ENCODE results near the gene LCA5L. TPM values are rescaled to one million over a fixed set of nuclear protein-coding genes. Genes with fewer than 3 reads are reported as not detected.
A peak's percentile ranks its signal among the peaks of the same experiment; 100 is the strongest.
"Not testable (repeated sequence)": the region's sequence is repeated elsewhere in the genome, so short reads cannot be mapped to it uniquely, and the experiment has no call there.

LCA5L gene
- total RNA-seq, 1 donor from 2014 or later = 0.41 TPM

DNA sequence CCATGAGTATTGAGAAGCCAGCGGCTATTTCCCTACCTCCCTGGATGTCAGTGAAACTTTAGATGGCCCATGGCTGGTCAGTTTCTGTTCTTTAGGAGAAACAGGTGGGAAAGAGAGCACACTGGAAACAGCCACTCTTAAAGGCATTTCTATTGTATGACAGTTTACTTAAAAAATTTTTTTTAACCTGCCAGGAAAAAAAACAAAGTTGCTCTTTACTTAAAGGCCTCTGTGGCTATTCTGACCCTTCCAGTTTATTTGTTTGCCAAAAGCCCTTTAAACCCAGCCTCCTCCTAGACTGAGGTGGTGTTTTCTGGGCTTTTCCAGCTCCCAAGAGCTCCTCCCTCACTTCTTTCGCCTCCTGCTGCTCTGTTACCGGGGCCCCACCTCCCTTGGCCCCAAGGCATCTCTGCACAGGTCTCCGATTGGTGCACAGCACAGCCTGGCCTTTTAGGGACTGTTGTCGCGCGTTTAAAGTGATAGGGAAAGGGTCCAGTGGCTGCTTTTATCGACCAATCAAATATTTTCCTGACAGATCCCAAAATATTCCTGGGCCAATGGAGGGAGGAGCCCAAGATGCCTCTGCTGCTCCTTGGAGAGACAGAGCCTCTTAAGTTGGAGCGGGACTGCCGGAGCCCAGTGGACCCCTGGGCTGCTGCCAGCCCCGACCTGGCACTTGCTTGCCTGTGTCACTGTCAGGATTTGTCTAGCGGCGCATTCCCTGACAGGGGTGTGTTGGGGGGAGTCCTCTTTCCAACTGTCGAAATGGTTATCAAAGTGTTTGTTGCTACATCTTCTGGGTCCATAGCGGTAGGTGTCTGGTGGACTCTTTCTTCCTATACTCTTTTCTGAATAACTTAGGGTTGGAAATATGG lies 6.0 kb upstream of the LCA5L start, which contains the start of gene SH3BGR:
TSS of gene SH3BGR (plus strand) at position 639 of the 875 bp plus-strand sequence. CDS start at position 766, 127 bp downstream.
- DNase-seq = peak; percentile 85

- DNase-seq = no peak
Measured at GRCh38 chr21:39447264-39447663, 1.7 kb upstream of the LCA5L start.

- DNase-seq = peak; percentile 64
Measured at GRCh38 chr21:39444421-39445180, 977 bp downstream of the LCA5L start.

GRCh38 chr21:39441502-39442475 lies 3.8 kb downstream of the LCA5L start:
- peak; percentile 56 for DNase-seq

DNA sequence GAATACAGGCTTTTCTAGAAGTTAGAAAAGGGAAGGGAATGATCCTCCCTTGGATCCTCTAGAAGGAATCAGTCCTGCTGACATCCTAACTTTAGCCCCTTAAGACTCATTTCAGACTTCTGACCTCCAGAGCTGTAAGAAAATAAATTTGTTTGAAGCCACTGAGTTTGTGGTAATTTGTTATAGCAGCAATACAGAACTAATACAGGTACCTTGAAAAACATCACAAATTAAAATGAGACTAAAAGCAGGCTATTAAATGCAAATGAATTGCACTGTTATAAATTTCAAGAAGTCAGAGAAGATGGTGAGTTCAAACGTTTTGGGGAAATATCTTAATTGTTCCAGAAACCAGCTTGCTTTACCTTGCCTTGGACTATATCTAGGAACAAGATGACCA lies 6.3 kb downstream of the LCA5L start:
- DNase-seq = no peak

DNA sequence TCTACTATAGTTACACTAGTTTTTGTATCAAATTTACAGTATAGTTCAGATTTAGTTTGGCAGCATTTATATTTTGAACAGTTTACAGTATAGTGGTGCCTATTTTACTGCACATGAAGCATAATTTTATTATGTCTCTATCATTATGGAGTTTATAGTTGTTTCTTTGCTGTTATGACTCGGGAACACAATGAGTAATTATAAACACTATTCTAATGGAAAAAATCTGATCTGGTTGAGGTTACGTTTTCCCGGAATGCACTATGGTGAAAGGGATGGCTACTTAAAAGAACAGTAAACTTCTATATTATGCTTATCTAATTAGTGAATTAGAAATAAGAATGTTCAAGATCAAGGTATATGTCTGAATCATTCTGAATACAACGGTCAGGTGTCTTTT lies 10.6 kb downstream of the LCA5L start:
- no peak for DNase-seq

GRCh38 chr21:39430954-39431353 lies 14.6 kb downstream of the LCA5L start:
- no peak for DNase-seq

- no peak for DNase-seq
Measured at GRCh38 chr21:39430457-39430856, 15.1 kb downstream of the LCA5L start.

DNA sequence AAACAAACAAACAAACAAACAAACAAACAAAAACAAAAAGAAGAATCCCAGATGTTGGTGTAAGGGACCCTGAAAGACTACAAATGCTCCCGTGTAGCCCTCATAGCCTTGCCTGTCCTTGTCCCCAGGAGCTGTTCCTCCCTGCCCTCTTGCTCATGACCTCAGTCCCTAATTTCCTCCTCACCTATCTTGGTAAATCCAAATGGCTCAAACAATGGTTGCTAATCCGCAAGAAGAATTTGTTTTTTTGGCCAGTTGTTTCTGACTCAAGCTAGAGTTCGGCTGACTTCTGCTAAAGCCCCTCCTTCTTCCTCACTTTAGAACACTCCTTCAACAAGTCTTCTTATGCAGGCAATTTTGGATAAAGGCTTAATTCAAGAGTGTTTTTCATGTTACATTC lies 15.6 kb downstream of the LCA5L start:
- DNase-seq = no peak

DNA sequence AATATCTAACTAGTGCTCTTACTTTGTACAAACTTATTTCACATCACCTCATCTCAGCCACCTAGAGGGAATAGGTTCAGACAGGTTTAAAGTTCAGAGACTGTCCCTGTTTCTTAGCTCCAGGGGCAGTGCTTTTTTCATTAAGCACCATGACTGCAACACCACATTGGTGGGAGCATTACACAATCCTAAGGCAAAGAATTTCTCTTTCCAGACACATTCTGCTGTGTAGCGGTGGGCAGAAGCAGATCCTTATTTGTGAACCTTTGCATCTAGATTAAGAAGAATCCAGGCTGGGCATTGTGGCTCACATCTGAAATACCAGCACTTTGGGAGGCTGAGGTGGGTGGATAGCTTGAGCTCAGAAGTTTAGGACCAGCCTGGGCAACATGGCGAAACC lies 16.1 kb downstream of the LCA5L start:
- DNase-seq = no peak

- DNase-seq = no peak
Measured at GRCh38 chr21:39422527-39423241, 22.9 kb downstream of the LCA5L start.

- DNase-seq = not testable (repeated sequence)
Measured at GRCh38 chr21:39419204-39419603, 26.4 kb downstream of the LCA5L start.

DNA sequence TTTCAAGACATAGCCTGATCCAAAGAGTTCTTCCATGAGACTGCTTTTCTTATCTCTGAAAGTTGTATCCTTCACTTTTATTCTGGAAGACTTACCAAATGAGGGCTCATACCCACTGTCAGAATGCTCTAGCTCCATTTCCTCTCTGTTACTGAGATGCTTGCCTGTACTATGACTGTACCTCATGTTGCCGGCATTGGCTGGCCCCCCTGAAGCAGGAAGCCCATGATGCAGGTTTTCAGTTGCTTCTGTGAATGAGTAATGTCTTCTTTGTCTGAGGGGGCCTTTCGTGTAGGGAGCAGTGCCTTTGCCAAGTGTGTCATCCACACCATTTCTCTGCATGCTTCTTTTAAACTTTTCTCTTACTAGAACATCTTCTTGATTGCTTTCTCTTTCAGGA lies 39.5 kb downstream of the LCA5L start:
- DNase-seq = no peak

DNA sequence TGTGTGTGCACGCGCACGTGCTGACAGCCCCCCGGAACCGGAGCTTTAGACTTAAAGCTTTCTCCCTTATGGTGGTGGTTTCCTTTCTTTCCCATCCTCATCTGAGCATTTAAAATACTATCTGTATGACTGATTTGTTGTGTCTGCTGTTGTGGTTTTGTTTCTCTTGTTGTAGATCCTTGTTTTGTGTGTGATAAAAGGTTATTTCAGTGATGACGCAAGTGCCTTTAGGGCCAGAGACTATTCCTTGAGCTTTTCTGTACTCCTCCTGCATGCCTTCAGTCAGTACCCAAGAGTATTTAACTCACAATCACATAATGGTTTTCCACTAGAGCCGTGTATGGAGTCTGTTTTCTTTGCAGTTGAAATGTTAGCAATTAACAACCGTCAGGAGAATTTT lies 45.4 kb downstream of the LCA5L start:
- no peak for DNase-seq

- no peak for DNase-seq
Measured at GRCh38 chr21:39397646-39398385, 47.8 kb downstream of the LCA5L start.

DNA sequence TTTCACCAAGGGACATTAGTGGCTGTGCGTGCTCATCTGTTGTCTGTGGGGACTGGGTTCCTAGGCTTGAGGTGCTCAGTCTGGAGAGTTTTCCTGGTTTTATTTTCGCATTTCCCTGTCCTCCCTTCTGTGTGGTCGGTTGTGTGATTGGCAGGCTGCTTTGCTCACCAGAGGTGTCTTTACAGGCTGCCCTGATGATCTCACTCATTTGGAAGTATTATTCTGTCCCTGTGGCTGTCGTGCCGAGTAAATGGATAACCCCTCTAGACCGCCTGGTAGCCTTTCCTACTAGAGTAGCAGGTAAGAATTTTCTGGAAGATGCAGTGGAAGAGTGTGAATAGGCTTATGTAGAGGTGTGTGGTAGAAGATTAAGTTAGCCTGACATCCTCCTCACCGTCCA lies 52.6 kb downstream of the LCA5L start:
- no peak for DNase-seq

GRCh38 chr21:39390212-39390765 lies 55.3 kb downstream of the LCA5L start:
- DNase-seq = no peak

GRCh38 chr21:39388811-39389155 lies 56.8 kb downstream of the LCA5L start:
- no peak for DNase-seq

DNA sequence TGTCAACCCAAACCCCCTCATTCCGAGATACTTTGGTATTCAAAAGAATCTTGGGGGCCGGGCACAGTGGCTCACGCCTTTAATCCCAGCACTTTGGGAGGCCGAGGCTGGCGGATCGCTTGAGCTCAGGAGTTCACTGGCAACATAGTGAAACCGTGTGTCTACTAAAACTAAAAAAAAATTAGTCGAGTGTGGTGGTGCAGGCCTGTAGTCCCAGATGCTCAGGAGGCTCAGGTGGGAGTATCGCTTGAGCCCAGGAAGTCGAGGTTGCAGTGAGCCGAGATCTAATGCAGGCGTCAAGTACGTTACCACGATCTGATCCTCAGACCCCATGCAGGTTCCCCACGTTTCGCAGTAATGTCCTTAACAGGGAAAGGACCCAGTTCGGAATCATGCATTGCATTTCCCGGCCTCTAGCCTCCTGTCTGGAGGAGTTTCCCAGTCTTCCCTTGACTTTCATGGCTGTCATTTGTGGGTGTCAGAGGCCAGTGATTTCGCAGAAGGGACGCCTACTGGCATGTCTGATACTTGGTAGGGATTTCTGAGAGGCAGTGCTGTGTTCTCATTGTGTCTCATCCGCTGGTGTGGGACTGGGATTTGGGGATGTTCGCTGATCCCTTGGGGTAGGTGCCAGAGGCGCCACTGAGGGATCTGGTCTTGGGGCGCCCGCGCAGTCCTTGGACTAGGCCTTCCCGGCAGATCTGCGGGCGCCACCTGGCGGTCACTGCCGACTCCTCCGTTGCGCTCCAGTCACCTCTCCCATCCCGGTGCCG lies 57.4 kb downstream of the LCA5L start:
- peak; percentile 90 for DNase-seq

Measured in tongue (tissue), 2 donors.